ENCODE measurements around the gene MGAT4B. TPM values are rescaled to one million over a fixed set of nuclear protein-coding genes. Genes with fewer than 3 reads are reported as not detected.

Gene MGAT4B
- total RNA-seq, 1 donor from 2014 or later: 93.3 TPM

DNA sequence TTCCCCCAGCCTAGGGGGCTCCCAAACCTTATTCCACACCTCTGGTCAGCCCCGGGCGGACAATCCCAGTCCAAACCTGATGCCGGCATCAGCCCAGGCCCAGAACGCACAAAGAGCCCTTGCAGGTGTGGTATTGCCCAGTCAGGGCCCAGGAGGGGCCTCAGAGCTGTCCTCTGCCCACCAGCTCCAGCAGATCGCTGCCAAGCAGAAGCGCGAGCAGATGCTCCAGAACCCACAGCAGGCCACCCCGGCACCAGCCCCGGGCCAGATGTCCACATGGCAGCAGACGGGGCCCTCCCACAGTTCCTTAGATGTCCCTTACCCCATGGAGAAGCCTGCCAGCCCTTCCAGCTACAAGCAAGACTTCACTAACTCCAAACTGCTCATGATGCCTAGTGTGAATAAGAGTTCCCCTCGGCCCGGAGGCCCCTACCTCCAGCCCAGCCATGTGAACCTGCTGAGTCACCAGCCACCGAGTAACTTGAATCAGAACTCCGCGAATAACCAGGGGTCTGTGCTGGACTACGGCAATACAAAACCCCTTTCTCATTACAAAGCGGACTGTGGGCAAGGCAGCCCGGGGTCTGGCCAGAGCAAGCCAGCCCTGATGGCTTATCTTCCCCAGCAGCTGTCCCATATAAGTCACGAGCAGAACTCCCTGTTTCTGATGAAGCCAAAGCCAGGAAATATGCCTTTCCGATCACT lies 40.5 kb downstream of the MGAT4B start:
- no peak for DNase-seq
- ATAC-seq (ENCODE audit: poor library complexity): no peak
- intact Hi-C loops (cut with DNase I): no loop called here

DNA sequence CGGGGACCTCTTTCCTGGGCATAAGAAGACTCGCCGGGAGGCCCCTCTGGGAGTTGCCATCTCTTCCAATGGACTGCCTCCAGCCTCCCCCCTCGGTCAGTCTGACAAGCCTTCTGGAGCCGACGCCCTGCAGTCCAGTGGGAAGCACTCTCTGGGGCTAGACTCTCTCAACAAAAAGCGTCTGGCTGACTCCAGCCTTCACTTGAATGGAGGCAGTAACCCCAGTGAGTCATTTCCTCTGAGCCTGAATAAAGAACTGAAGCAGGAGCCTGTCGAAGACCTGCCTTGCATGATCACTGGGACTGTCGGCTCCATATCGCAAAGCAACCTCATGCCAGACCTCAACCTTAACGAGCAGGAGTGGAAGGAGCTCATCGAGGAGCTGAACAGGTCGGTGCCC lies 41.3 kb downstream of the MGAT4B start:
- peak; percentile 38 for ATAC-seq (ENCODE audit: poor library complexity)
- intact Hi-C loops (cut with DNase I): no loop called here
- peak; percentile 69 for DNase-seq

DNA sequence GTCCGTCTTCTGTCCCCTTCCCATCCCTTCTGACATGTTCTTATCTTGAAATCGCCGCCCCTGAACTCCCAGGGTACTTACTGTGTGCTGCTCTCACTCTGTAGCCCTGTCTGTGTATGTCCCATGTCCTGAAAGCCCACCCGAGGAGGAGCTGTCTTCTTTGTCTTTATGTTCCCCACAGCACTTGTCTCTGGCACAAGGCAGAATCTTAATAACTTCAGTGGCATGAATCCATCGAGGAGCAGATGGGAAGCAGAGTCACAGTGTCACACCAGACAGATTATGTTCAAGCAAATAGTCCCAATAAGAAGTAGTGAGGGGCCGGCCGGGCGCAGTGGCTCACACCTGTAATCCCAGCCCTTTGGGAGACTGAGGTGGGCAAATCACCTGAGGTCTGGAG lies 42.6 kb downstream of the MGAT4B start:
- intact Hi-C loops (cut with DNase I): no loop called here
- no peak for ATAC-seq (ENCODE audit: poor library complexity)
- no peak for DNase-seq

DNA sequence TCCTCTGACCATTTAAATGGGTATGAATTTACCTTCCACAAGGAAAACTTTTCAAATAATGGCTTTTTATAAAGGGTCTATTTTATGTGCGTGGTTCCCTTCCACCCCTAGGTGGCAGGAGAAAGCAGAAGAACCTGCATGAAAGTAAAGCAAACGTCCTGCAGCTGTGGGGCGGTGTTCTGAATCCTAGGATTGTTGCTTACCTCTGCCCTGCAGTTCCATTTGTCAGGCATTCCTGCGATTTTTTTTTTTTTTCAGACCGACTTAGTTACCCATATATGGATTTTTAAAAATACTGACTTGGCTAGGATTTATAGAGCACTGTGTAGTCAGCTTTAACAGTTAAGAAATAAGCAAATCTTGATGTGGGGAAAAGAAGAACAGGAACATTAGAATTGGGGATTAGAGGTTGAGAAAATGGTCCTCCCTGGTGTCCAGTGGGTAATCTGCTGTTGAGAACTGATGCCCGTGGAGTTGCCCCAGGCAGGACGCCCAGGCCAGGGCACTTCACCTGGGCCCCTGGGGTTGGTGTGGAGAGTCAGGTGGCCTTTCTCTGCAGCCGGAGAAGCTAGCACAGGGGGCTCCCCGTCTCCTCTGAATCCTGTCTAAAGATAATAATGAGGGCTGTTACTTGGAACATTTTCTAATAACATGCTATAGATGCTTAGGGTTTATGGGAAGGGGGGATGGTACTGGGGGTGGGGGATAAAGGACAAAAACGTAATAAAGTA lies 43.3 kb downstream of the MGAT4B start:
- intact Hi-C loops (cut with DNase I): no loop called here
- ATAC-seq (ENCODE audit: poor library complexity) (peak; percentile 83), DNase-seq (peak; percentile 60)

DNA sequence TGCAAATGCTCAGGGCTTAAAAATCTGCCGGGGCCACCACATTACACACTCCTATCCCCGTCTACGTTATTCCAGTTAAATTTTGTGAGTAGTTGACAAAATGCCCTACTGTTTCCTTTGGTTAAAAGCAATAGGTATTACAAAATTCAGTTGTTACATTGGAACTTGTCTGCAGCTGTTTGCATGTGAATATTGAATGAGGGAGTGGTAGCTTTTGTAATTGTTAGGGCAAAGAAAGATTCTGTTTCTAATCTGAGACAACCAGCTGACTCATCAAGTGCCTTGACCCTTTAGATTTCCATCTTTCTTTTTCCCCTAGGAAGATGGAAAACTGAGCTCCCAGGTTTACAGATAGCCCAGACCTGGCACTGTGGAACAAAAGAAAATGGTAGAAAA lies 43.9 kb downstream of the MGAT4B start:
- intact Hi-C loops (cut with DNase I): no loop called here
- no peak for ATAC-seq (ENCODE audit: poor library complexity)
- no peak for DNase-seq

DNA sequence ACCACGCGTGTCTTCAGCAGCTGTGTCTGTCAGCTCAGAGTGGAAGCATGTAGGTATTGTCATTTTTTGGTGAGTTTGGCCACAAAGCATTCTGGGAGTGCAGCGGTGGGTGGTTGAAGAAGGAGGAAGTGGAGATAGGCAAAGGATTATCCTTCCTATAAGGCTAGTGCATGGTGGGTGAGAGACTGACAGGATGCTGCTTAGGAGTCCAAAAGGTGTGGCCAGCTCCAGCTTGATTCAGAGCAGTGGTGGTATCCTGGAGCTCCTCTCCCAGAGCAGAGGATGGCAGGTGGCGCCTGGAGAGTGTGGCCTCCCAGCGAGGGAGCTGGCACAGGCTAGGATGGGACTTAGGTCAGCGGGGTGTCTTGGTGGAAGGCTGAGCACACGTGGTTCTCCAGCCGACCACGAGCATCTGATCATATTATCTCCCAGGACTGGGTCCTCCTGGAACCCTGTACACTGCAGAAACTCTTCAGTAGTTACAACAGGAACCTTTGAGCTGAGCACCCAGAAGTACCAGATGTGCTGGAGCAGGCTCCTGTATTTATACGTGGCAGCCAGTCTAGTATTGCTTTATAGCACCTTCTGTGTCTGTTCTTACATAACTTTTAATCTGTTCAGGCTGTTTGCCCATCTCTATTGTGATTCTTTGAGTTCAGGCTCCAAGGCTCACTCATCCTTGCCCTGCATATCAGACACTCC lies 44.4 kb downstream of the MGAT4B start:
- DNase-seq (no peak), ATAC-seq (ENCODE audit: poor library complexity) (peak; percentile 11)
- intact Hi-C loops (cut with DNase I): no loop called here

DNA sequence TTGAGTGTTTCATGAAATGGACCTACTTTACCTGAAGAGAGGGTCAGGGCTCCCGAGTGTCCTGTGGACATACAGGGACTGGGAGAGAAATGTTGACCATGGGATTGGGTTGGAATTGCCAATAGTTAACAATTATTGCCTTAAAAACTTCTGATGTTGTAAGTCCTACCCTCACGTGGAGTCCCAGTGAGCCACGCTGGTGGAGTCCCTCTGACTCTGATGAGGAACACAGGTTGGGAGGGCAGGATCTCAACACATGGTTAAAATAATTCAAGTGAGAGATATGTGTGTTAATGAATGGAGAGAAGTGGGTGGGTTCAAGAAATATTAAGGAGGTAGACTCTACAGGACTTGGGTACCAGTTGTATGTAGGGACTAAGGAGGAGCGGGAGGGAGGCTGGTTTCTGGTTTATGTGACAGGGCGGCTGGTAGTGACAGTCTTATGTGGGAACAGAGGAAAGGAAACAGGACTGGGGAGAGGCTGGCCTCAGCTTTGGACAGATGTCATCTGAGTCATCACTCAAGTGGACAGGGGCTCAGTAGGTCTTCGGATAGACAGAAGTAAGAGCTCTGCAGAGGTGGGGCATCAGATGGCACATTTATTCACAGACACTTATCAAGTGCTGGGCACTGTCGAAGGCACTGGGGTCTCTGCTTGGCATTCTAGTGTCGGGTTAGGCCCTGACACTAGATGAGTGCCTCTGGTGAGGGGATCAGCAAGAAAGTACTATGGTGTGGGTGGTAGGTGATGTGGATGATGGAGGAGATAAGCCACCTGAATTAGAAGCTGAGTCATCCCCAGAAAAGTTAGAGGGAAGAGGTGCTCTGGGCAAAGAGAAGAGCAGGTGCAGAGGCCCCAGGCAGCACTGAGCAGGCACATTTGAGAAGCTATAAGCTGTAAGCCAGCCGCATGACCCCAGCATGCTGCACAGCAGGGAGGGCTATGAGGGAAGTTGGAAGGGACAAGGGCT lies 46.8 kb downstream of the MGAT4B start:
- DNase-seq (no peak), ATAC-seq (ENCODE audit: poor library complexity) (no peak)
- intact Hi-C loops (cut with DNase I): no loop called here

DNA sequence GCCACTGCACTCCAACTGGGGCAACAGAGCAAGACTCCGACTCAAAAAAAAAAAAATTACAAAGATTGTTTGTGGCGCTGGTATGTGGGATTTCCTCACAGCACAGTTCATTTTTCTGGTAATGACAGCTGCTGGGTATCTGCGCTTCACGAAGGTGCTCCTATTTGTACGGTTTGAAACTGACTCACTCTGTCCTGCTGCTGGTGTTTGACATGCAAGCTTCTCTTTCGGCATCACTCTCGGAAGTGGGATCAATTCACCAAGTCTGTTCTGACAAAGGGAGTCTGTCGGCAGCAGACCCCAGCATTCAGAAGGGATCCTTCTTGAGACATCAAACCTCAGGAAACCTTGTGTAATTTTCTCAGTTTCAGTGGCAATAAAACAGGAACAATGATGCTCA lies 47.7 kb downstream of the MGAT4B start:
- intact Hi-C loops (cut with DNase I): no loop called here
- ATAC-seq (ENCODE audit: poor library complexity) (no peak), DNase-seq (no peak)

DNA sequence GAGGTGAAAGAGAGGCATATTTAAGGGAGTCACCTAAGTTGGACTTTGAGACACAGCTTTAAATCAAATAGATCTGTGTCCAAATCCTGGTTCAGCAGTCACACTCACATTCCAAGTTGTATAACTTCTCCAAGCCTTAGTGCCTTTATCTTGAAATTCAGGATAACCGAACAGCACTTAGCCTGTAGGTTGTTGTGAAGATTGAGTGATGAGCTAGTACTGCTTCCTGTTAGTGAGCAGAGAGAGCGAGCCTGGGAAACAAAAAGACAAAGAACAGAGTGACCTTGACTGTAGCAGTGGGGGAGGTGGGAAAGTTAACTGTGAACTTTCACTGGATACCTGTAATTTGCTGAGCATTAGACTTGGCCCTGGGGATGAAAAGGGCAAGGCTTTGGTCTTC lies 51.6 kb downstream of the MGAT4B start:
- intact Hi-C loops (cut with DNase I): no loop called here
- DNase-seq (no peak), ATAC-seq (ENCODE audit: poor library complexity) (peak; percentile 30)

DNA sequence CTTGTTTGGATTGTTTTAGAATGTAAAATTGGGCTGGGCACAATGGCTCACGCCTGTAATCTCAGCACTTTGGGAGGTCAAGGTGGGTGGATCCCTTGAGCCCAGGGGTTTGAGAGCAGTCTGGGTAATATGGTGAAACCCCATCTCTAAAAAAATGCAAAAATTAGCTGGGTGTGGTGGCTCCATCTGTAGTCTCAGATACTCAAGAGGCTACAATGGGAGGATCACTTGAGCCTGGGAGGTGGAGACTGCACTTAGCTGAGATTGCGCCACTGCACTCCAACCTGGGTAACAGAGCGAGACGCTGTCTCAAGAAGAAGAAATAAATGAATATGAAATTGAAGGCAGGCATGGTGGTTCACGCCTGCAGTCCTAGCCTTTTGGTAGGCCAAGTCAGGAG lies 52.7 kb downstream of the MGAT4B start:
- ATAC-seq (ENCODE audit: poor library complexity) (no peak), DNase-seq (no peak)
- intact Hi-C loops (cut with DNase I): no loop called here

DNA sequence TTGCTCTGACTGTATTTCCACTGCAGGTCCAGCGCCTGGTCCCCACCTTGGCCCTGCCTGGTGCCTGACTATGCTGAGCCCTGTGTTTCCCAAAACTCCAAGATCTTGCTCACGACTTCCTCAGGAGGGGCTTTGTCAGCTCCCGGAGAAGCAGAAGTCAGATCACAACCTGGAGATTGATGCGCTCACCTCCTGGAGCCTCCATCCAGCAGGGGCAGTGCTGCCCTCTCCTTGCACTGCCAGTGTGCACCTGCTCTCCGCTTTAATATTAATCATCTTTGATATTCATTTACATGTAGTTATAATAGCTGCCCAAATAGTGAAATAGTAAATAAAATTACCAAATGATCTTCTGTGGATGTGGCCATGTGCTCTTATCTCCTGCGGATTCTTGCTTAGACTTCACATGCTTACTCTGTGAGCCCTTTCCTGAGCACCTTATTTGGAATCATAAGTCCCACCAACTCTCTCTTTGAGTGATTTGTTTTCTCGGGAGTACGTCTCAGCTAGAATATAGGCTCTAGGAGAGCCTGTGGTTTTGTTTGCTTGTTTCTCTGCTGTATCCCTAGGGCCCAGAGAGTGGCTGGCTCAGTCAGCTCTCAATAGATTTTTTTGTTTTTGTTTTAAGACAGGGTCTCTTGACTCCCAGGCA lies 56.7 kb downstream of the MGAT4B start:
- no peak for ATAC-seq (ENCODE audit: poor library complexity)

DNA sequence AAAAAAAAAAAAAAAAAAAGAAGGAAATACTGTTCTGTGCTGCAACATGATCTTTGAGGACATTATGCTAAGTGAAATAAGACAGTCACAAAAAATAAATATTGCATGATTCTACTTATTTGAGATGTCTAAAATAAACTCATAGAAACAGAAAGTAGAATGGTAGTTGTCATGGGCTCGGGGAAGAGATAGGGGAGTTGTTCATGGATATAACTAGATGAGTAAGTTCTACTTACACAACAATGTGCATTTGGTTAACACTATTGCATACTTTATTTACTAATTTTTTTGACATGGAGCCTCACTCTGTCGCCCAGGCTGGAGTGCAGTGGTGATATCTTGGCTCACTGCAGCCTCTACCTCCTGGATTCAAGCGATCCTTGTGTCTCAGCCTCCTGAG lies 58.9 kb downstream of the MGAT4B start:
- intact Hi-C loops (cut with DNase I): no loop called here
- DNase-seq (no peak), ATAC-seq (ENCODE audit: poor library complexity) (no peak)

More for the DNA sequence above, 56.7 kb downstream of the MGAT4B start:
- no peak for DNase-seq
- intact Hi-C loops (cut with DNase I): no loop called here

Small RNAs within 50 kb of the gene (microRNA-seq; reads per million reads assigned to microRNA genes)
- gene MIR1229: not detected

Other genes with a start within 250 kb of the MGAT4B start
- 221 TPM for gene HNRNPH1, start 183.2 kb downstream of the MGAT4B start, total RNA-seq
- gene CBY3, start 125.8 kb downstream of the MGAT4B start, total RNA-seq: not detected
- 471 TPM for gene CANX, start 107.9 kb downstream of the MGAT4B start, total RNA-seq
- gene MAML1, start 74.0 kb downstream of the MGAT4B start, total RNA-seq: 10.4 TPM
- 7.6 TPM for gene LTC4S, start 12.9 kb downstream of the MGAT4B start, total RNA-seq
- 437 TPM for gene SQSTM1, start 14.0 kb upstream of the MGAT4B start, total RNA-seq
- gene MRNIP, start 52.0 kb upstream of the MGAT4B start, total RNA-seq: 12.1 TPM
- gene TBC1D9B, start 101.0 kb upstream of the MGAT4B start, total RNA-seq: 29.6 TPM